GM12801 (cell line): ENCODE measurements around the gene SLC45A3.

Source experiments
- CTCF ChIP-seq: IDR thresholded peaks from one replicate; pipeline ENCODE4 v1.5.1; 2011; ENCODE audit warnings: control low read depth; ENCODE audit not compliant: insufficient read length; ENCODE audit errors: extremely low read depth

SLC45A3 gene

GRCh38 chr1:205681364-205681763, 1.1 kb upstream of the SLC45A3 start:
- TF ChIP-seq CTCF: no peak

GRCh38 chr1:205678286-205679111, 1.8 kb downstream of the SLC45A3 start:
- TF ChIP-seq CTCF: no peak

- no peak for TF ChIP-seq CTCF
Observed at GRCh38 chr1:205677167-205677566, 3.1 kb downstream of the SLC45A3 start.

GRCh38 chr1:205676597-205676996, 3.7 kb downstream of the SLC45A3 start:
- TF ChIP-seq CTCF: no peak

GRCh38 chr1:205676002-205676401, 4.3 kb downstream of the SLC45A3 start:
- TF ChIP-seq CTCF: no peak

GRCh38 chr1:205675247-205675646, 5.1 kb downstream of the SLC45A3 start:
- TF ChIP-seq CTCF: no peak

GRCh38 chr1:205672970-205673369, 7.3 kb downstream of the SLC45A3 start:
- no peak for TF ChIP-seq CTCF
